ENCODE data around the gene PTPRN2.

The PTPRN2 gene

GRCh38 chr7:158328376-158329013, 259.1 kb downstream of the PTPRN2 start:
- no peak overlapping the region for H3K4me3 ChIP-seq (ENCODE audit: low read depth, low read length)

GRCh38 chr7:158327571-158328180, 259.9 kb downstream of the PTPRN2 start:
- H3K4me3 ChIP-seq (ENCODE audit: low read depth, low read length) = no peak overlapping the region

GRCh38 chr7:158327012-158327411, 260.6 kb downstream of the PTPRN2 start:
- H3K4me3 ChIP-seq (ENCODE audit: low read depth, low read length) = no peak overlapping the region

- H3K4me3 ChIP-seq (ENCODE audit: low read depth, low read length) = no peak overlapping the region
Observed at GRCh38 chr7:158325530-158326381, 261.9 kb downstream of the PTPRN2 start.

- no peak overlapping the region for H3K4me3 ChIP-seq (ENCODE audit: low read depth, low read length)
Observed at GRCh38 chr7:158324397-158325360, 262.9 kb downstream of the PTPRN2 start.

GRCh38 chr7:158323741-158324396, 263.8 kb downstream of the PTPRN2 start:
- H3K4me3 ChIP-seq (ENCODE audit: low read depth, low read length) = no peak overlapping the region

- H3K4me3 ChIP-seq (ENCODE audit: low read depth, low read length) = no peak overlapping the region
Observed at GRCh38 chr7:158322616-158323530, 264.8 kb downstream of the PTPRN2 start.

- H3K4me3 ChIP-seq (ENCODE audit: low read depth, low read length) = no peak overlapping the region
Observed at GRCh38 chr7:158321936-158322615, 265.5 kb downstream of the PTPRN2 start.

- H3K4me3 ChIP-seq (ENCODE audit: low read depth, low read length) = no peak overlapping the region
Observed at GRCh38 chr7:158321056-158321700, 266.4 kb downstream of the PTPRN2 start.

GRCh38 chr7:158320328-158320727, 267.3 kb downstream of the PTPRN2 start:
- no peak overlapping the region for H3K4me3 ChIP-seq (ENCODE audit: low read depth, low read length)

GRCh38 chr7:158318511-158318913, 269.1 kb downstream of the PTPRN2 start:
- H3K4me3 ChIP-seq (ENCODE audit: low read depth, low read length) = no peak overlapping the region

- no peak overlapping the region for H3K4me3 ChIP-seq (ENCODE audit: low read depth, low read length)
Observed at GRCh38 chr7:158317238-158318205, 270.1 kb downstream of the PTPRN2 start.

- H3K4me3 ChIP-seq (ENCODE audit: low read depth, low read length) = no peak overlapping the region
Observed at GRCh38 chr7:158316466-158317031, 271.1 kb downstream of the PTPRN2 start.

- no peak overlapping the region for H3K4me3 ChIP-seq (ENCODE audit: low read depth, low read length)
Observed at GRCh38 chr7:158315881-158316280, 271.7 kb downstream of the PTPRN2 start.

- H3K4me3 ChIP-seq (ENCODE audit: low read depth, low read length) = no peak overlapping the region
Observed at GRCh38 chr7:158315326-158315725, 272.3 kb downstream of the PTPRN2 start.

GRCh38 chr7:158314394-158314793, 273.2 kb downstream of the PTPRN2 start:
- no peak overlapping the region for H3K4me3 ChIP-seq (ENCODE audit: low read depth, low read length)

GRCh38 chr7:158313931-158314330, 273.7 kb downstream of the PTPRN2 start:
- H3K4me3 ChIP-seq (ENCODE audit: low read depth, low read length) = no peak overlapping the region

All from iPS-11a (cell line).